Stimulated activated CD4-positive, alpha-beta T cell treated with anti-CD3 and anti-CD28 coated beads, Interleukin-12 subunit alpha, Interleukin-12 subunit beta, amount 100 ng/mL, for 48 hours (primary cell): ENCODE measurements around the gene GOLGB1.
"Not testable (repeated sequence)": the region's sequence is repeated elsewhere in the genome, so short reads cannot be mapped to it uniquely, and the experiment has no call there.

Experiments
- DNase-seq, 3 donors: peaks; one replicate each; pipeline ENCODE4 v3.0.0-alpha.2; 2020; ENCODE audit warnings: low read depth in 2 of 3, low spot score in 1 of 3

Gene GOLGB1, protein sequence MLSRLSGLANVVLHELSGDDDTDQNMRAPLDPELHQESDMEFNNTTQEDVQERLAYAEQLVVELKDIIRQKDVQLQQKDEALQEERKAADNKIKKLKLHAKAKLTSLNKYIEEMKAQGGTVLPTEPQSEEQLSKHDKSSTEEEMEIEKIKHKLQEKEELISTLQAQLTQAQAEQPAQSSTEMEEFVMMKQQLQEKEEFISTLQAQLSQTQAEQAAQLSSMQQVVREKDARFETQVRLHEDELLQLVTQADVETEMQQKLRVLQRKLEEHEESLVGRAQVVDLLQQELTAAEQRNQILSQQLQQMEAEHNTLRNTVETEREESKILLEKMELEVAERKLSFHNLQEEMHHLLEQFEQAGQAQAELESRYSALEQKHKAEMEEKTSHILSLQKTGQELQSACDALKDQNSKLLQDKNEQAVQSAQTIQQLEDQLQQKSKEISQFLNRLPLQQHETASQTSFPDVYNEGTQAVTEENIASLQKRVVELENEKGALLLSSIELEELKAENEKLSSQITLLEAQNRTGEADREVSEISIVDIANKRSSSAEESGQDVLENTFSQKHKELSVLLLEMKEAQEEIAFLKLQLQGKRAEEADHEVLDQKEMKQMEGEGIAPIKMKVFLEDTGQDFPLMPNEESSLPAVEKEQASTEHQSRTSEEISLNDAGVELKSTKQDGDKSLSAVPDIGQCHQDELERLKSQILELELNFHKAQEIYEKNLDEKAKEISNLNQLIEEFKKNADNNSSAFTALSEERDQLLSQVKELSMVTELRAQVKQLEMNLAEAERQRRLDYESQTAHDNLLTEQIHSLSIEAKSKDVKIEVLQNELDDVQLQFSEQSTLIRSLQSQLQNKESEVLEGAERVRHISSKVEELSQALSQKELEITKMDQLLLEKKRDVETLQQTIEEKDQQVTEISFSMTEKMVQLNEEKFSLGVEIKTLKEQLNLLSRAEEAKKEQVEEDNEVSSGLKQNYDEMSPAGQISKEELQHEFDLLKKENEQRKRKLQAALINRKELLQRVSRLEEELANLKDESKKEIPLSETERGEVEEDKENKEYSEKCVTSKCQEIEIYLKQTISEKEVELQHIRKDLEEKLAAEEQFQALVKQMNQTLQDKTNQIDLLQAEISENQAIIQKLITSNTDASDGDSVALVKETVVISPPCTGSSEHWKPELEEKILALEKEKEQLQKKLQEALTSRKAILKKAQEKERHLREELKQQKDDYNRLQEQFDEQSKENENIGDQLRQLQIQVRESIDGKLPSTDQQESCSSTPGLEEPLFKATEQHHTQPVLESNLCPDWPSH (N-terminal part only)

DNA sequence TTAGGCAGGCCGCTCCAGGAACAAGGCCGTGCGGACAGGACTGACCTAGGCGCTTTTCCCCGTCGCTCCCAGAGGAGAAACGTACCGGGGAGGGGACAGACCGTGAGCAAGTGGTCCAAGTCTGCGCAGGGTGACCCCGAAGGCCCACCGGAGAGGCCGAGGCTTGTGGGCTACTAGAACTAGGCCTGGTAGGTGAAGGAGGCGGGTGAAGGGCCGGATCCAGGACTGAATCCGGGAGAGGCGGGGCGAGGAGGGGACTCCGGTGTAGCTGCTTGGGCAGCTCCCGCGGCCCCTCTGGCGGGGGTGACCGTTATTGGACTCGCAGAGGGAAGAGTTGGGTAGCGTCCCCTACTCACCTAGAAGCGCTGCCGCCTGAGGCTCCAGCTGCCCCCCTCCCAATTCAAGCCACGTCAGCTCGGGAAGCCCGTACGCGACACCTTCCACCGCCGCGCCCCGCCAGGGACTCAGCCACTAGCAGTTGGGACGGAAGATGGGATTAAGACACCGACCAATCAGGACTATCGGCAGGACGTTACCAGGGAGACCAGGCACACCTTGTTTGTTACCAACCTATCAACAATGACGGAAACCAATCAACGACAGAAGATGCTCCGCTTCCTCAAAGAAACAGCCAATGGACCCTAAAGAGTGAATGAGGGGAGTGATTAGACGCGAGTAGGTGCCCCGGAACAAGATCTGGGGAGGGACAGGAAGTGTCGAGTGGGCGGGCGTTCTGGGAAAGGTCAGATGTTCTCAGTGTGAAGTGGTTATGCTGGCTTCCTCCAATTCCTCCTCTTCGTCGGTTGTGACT is at the start of gene GOLGB1:
GOLGB1 (minus strand) TSS at position 466 of the 811 bp plus-strand sequence. CDS start 18,770 bp downstream, outside the sequence.
- DNase-seq = peak; percentile 83 to 90 (median 89)

DNA sequence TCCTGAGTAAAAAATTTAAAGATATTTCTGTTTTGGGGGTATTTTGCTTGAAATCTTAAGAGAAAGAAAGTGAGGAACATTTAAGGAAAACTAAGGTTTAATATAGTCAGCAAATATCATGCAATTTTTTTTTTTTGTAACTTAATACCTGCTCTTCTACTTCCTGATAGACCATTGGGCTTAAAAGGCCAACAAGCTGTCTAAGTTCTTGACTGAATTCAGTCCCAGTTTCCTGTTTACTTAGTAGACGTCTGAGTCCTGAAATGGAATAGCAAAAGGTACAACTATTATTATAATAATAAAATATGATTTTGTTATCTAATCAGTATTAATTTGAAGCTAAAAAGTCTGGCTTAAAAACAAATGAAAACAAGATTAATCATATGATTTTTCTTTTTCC is 47.4 kb upstream of the GOLGB1 start:
- DNase-seq = no peak

DNA sequence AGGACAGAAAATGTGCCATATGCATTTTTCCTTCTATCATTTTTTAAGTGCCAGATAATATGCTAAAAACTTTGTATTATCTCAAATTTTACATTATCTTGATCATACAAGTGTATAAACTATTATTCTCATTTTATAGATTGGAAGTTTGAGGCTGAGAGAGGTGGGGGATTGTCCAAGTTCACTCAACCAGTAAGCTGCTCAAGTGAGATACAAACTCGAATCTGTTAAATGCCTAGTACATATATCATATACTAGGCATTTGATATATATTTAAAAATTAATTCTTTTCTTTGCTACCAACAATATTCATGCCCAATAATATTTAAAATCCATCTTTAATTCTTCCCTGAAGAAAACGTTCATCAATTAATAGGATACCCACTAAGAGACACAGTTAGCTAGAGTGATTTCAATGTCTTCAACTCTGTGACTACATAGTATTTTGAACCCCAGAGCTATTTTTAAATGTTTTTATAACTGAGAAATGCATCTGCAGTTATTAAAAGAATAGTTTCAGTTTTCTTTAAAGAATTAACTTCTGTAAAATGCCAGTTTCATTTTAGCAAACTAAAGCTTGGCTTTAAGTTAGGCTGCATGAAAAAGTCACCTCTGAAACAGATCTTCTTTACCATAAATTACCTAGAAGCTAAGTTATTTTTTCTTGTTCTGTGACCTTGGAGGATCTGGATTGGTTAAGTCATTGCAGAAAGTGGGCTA is 44.9 kb upstream of the GOLGB1 start:
- no peak for DNase-seq

DNA sequence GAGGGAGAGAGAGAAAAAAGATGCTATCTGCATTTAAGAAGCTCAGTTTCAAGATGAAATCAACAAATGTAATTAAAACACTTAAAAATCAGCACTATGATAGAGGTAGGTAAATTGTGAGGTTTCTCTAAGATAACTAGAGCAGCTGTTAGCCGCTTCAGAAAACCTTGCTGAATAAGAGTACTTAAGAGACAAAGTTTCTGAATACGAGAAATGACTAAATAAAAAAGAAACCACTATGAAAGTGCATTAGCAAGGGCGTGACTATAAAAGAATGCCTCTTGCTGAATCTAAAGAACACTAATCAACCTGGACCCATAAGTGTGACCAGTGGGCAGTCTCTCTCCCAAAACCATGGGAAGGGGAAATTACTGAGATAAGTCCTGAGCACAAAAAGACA is 43.5 kb upstream of the GOLGB1 start:
- DNase-seq = no peak

DNA sequence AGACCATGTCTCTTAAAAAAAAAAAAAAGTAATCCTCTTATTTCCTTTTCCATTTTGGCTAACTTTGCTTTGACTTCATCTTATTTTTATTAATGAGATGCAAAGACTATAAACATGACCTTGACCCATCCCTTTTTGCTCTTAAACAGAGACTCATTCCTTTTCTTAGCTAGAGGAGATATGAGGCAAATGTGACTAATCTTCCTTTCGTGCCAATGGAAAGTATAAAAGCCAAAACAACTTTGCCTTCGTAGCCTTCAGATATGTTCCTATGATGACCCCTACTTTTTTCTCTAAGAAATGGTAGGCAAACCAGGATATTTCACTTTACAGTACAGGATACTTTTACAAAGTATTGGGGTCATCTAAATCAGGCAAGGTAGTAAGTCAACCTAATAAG is 36.9 kb upstream of the GOLGB1 start:
- no peak for DNase-seq

DNA sequence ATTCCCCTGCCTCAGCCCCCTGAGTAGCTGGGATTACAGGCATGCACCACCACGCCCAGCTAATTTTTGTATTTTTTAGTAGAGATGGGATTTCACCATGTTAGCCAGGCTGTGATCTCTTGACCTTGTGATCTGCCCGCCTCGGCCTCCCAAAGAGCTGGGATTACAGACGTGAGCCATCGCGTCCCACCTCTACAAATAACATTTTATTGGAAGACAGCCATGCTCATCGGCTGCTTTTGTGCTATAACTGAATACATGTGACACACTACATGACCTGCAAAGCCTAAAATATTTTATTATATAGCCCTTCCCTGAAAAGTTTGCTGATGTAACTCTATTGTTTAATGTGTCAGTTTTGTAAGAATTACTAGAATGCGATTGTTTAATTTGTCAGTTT is 33.2 kb upstream of the GOLGB1 start:
- DNase-seq = not testable (repeated sequence)

DNA sequence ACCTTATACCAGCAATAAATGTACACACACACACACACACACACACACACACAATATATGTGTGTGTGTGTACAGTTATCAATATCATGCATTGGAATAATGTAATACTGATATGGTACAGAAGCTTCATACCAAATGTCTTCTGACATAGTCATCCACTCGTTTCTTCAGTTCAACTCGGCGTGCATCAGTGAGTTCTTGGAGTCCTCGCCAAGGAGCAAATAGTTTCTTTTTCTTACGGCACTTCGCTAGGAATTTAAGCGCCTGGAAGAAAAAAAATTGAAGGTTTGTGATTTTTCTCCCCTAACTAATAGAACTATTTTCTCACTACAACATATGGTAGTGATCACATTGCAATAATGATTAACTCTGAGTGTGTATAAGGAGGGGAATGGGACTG is 32.1 kb upstream of the GOLGB1 start:
- no peak for DNase-seq

DNA sequence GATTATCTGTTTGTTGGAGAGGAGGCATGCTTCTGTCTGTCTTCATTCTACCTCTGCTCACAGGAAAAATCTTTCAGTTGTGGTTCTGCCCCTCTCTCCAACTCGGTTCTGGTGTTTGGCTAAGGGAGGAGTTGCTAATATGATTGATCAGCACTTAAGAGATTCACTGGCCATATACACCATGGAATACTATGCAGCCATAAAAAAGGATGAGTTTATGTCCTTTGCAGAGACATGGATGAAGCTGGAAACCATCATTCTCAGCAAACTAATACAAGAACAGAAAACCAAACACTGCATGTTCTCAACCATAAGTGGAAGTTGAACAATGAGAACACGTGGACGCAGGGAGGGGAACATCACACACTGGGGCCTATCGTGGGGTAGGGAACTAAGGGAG is 25.6 kb upstream of the GOLGB1 start:
- not testable (repeated sequence) for DNase-seq

DNA sequence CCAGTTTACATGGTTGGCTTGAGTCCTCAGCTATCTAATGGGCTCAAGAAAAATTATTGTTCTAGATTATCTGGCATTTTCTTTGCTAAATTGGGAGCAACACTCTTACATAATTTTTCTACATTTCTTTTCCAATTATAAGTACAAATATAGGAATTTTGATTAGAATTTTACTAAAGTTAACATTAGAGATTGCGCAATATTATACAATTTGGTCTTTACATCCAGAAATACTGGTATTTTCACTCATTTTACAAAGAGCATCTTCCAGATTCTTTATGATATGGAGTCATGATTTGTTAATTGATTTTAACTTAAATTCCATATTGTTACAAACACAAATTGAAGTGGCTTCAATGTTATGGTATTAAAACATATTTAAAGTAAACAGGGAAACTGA is 19.7 kb upstream of the GOLGB1 start:
- no peak for DNase-seq

DNA sequence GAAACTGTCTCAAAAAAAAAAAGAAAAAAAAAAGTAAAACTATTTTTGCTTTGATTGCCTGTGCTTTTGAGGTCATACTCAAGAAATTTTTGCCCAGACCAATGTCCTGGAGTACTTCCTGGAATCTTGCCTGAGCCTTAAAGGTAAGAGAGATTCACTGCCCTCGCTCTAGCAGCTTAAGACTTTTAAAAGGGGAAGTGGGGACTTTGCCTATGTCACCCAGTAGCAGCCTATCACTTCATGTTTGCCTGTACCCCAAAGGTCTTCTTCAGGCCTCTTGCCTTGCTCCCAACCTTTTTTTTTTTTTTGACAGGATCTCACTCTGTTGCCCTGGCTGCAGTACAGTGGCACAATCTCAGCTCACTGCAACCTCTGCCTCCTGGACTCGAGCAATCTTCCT is 18.9 kb upstream of the GOLGB1 start:
- DNase-seq = no peak

DNA sequence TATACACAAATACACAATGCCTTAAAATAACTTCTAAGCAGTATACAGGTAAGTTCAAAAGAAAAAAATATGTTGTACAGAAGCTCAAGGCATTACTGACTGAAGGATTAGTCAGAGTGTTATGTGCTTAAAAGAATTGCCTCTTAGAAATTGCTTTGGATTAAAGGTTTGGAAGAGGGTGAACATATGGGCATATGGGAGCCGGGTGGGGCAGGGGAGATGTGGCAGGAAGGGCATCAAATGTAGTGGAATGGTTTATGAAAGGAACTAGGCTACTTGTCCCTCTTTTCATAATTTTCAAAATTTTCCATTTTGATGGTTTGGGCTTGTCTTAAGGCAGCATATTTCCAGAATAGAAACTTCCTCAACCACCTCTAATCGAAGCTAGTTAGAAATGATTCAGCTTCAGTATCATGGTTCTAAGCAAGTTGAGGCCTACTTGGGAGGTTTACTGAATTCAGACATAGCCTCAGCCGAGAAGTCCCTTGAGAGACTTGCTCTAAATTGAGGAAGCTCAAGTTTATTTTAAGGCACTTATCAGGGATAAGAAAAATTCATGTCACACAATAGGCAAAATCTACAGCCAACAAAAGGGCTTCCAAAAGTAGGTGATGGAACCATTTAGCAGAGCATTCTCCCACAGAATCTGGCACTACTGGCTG is 10.1 kb upstream of the GOLGB1 start:
- DNase-seq = no peak

DNA sequence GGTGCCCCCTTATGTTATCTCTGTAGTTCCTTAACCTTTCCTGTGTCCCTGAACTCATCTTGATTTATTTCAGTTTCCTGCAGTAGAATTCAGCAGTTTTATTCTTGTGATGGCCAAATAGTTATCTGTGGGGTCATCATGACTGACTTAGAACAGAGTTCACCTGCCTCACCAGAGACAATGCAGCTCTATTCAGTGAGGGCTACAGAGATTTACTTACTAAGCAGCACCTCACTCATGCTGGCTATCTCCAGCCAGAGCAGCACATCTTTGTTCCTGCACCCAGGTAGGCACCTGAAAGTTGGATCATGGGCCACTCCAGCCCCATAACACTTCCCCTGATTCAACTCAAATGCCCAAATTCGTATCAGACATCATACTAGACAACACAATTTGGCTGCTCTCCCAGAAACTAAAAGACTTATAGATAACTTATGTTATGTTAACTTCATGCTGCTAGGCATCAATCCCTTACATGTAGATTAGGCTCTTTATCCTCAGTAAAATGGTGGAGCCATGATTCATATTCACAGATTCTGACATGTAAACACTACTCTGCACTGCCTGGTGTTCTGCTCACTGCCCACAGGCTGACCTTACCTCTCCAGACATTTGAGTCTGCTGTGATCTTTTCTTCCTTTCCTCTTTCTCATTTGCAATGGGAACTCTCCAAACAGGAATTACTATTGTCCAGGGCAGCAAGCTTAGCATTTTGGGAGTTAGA is 9.3 kb upstream of the GOLGB1 start:
- no peak for DNase-seq

DNA sequence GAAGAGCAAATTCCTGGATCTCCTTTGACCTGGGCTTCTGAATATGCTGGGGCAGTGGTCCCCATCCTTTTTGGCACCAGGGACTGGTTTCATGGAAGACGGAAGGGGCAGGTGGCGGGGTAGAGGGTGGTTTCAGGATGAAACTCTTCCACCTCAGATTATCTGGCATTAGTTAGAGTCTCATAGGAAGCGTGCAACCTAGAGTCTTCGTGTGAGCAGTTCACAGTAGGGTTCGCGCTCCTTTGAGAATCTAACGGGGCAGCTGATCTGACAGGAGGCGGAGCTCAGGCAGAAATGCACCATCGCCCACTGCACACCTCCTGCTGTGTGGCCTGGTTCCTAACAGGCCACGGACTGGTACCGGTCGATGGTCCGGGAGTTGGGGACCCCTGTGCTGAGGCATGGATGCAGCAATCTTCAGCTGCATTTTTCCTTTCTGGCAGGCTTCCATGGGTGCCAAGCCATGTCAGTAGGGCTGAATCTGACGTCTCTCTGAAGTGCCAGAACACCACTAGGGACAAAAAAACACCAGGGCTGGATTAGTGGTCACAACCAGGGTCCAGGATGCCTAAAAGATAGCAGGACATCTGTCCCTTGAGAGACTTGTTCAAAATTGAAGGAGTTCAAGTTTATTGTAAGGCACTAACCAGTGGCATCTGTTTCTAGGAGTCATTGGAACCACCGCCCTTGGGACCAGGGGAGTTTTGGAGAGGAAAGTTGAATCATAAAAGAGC is 8.4 kb upstream of the GOLGB1 start:
- no peak for DNase-seq

DNA sequence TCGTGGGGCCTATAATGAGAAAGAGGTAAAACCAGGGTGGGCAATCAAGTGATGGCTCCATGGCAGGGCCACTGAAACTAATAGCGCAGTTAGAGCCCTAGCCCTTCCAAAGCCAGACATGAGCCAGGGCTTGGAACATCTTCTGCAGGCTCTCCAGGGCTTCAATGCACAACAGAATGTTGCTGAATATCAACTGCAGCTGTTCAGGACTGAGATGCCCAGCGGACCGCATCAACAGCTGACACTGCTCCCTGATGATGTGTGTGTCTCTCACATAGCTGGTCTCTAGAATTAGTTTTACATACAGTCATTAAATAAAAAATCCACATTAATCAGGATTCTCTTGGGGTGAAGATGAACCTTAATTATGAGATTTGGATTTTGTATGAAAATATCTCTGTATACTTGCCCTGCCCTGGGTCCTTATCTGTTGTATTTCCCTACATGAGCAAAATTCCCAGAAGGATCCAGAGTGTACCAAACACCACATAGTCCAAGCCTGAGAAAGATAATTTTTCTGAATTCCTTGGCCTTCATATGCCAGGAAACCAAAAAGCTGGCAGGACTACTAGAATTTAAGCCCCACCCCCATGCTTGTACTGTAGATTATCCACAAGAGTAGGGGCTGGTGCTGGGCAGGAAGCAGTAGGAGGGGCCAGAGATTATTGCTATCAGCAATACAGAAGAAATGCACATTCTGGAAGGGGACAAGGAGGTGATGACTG is 7.7 kb upstream of the GOLGB1 start:
- DNase-seq = no peak

DNA sequence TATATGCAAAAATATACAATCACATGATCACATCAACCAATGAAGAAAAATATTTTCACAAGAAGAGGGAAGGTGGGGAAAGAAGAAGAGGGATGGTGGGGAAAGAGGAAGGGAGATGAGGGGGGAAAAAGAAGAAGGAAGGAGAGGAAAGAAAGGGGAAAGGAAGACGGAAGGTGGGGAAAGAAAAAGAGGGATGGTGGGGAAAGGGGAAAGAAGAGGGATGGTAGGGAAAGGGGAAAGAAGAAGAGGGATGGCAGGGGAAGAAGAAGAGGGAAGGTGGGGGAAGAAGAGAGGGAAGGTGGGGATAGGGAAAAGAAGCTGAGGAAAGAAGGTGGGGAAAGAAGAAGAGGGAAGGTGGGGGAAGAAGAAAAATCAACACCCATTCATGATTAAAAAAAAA is 3.2 kb upstream of the GOLGB1 start:
- no peak for DNase-seq

DNA sequence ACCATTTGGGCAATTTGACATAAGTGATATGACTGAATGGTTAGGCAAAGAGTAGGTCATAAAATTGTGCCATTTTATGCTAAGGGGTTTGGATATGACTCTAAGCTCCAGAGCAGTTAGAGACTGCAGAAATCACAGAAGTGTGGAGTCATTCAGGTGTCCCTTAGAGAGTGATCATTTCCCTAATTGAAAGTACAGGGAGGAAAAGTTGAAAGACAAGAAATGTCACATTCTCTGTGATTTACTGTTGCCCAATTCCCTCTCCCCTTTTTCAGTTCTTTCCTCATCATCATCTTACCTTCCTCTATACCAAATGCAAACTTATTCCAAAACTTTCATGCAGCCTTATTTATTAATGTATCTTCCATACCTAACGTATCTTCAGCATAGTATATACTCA is 2.7 kb upstream of the GOLGB1 start:
- DNase-seq = no peak

DNA sequence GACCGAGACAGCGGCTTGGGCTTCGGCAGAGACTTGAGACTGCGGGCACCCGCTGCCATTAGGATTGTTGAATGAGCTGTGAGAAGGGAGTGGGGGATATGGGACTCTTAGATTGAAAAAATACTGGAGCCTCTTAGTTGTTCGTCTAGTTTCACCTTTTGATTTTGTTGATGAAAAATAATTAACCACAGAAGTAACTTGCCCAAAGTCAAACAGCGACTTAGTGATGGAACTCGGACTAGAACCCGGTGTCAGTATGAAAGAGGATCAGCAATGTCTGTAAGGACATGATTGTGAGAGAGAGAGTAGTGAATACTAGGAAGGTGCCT is 510 bp upstream of the GOLGB1 start:
- no peak for DNase-seq
